Stomach (tissue), 4 donors: ENCODE results near the gene RIN1.

Experiments
- EP300 ChIP-seq: sonication (generic); formaldehyde crosslinking; IDR thresholded peaks from one replicate; pipeline ENCODE4 v1.6.1; 2017; ENCODE audit warnings: antibody characterized with exemption
- POLR2A ChIP-seq, 4 donors: fragments of 450-650 bp; IDR thresholded peaks; one replicate each; pipeline ENCODE4 v1.6.1; 2016; ENCODE audit warnings: antibody characterized with exemption in 4 of 4, control low read depth in 2 of 4, mild to moderate bottlenecking in 1 of 4, moderate library complexity in 1 of 4
- TF ChIP-seq, protein P1 (sequence below), 7 experiments: fragments of 450-650 bp in 4 of 7; fragments of 200-600 bp in 3 of 7; sonication (generic) in 3 of 7; IDR thresholded peaks; one replicate each; pipeline ENCODE4 v1.5.1; 2016 to 2019; ENCODE audit warnings: antibody characterized with exemption in 7 of 7, control low read depth in 2 of 7, mild to moderate bottlenecking in 1 of 7

DNA sequence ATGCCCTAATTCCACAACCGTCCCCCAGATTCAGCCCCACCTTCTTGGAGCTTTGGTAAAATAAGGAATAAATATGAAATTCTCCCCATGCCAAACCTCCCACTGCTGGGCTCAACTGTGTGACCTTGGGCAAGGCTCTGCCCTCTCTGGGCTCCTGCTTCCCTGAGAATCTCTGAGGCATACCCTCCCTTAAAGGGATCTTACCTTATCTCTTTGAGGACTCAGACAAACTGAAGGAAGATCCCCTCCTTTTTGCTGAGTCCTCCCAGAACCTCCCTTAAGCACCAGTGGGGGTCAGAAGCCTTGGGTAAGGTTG, 22.1 kb downstream of the RIN1 start:
- TF ChIP-seq, protein P1, sequence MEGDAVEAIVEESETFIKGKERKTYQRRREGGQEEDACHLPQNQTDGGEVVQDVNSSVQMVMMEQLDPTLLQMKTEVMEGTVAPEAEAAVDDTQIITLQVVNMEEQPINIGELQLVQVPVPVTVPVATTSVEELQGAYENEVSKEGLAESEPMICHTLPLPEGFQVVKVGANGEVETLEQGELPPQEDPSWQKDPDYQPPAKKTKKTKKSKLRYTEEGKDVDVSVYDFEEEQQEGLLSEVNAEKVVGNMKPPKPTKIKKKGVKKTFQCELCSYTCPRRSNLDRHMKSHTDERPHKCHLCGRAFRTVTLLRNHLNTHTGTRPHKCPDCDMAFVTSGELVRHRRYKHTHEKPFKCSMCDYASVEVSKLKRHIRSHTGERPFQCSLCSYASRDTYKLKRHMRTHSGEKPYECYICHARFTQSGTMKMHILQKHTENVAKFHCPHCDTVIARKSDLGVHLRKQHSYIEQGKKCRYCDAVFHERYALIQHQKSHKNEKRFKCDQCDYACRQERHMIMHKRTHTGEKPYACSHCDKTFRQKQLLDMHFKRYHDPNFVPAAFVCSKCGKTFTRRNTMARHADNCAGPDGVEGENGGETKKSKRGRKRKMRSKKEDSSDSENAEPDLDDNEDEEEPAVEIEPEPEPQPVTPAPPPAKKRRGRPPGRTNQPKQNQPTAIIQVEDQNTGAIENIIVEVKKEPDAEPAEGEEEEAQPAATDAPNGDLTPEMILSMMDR (IDR thresholded peaks at IDR 0.05) = no peak
- TF ChIP-seq POLR2A (IDR thresholded peaks at IDR 0.05) (no peak), EP300 (no peak)
